ENCODE results near the gene EXOC2. TPM values are rescaled to one million over a fixed set of nuclear protein-coding genes. Genes with fewer than 3 reads are reported as not detected.

Gene EXOC2
- total and polyA plus RNA-seq, 10 of the 15 experiments (the other 5 are each of a cell fraction or from before 2014, with no cell fraction given): 8.7 to 32.8 (median 20.7) TPM

DNA sequence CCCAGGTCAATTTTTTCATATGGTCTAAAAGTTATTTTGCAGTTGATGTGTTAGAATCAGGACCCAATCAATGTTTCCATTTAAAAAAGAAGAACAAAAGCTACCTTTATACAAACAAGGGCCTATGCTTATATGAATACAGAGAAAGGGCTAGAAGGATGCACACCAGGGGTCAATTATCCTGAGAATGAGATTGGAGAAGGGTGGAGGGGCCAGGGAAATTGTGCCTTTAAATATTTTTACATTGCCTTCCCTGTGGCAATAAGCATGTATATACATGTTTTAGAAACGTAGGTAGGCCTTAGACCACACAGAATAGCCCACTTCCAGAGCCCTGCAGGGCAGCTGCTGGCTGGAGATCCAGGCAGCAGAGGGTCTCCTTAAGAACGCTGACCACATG, 12.7 kb downstream of the EXOC2 start:
- no peak overlapping the region for H3K4me3 ChIP-seq

More for the DNA sequence above, 12.7 kb downstream of the EXOC2 start:
- ChIA-PET POLR2A (interaction anchor here (1.0 kb wide), 1 partner anchor 9 kb away, joined by 3 read pairs; no protein-coding TSS in a partner anchor), CTCF (interaction anchor here (1.2 to 2.1 kb wide), 3 partner anchors 9 to 87 kb away, joined by 3 to 6 read pairs (median 3); no protein-coding TSS in a partner anchor), SMC1A (ENCODE audit: uncharacterized antibody, unreplicated experiment) (interaction anchor here (0.8 to 1.2 kb wide), 4 partner anchors 9 to 31 kb away, joined by 3 read pairs; no protein-coding TSS in a partner anchor), RAD21 (ENCODE audit: unreplicated experiment) (no interaction called here)
- Histone ChIP-seq H3K4me1 (ENCODE audit: control insufficient read depth, insufficient read depth, low read length) (peaks cover 8% of the 10 kb centered on the region), H3K27ac (ENCODE audit: control insufficient read depth, insufficient read depth) (no peak overlapping the region), H3K27me3 (replicated peaks in 1 of 2; ENCODE audit: control insufficient read depth in 2 of 2, insufficient read depth in 2 of 2, low read length in 1 of 2) (no peaks in the 10 kb centered on the region), H3K9me3 (replicated peaks; ENCODE audit: control insufficient read depth, insufficient read depth, low read length) (no peaks in the 10 kb centered on the region), H3K79me2 (ENCODE audit: control insufficient read depth, insufficient read depth, low read length) (peaks cover 15% of the 10 kb centered on the region), H3K9ac (ENCODE audit: control insufficient read depth, insufficient read depth, low read length) (no peak overlapping the region), H3K36me3 (ENCODE audit: control insufficient read depth in 2 of 2, insufficient read depth in 2 of 2, low read length in 1 of 2) (peaks cover 0 to 4% of the 10 kb centered on the region in 2 experiments; a peak in 1 of 4 replicates), H4K20me1 (ENCODE audit: control insufficient read depth, insufficient read depth) (no peaks in the 10 kb centered on the region), H3K4me2 (ENCODE audit: control insufficient read depth, insufficient read depth) (no peak overlapping the region), H2AFZ (ENCODE audit: control insufficient read depth, low read depth, low read length) (no peak overlapping the region)
- TF ChIP-seq TBL1XR1 (IDR thresholded peaks at IDR 0.05; ENCODE audit: low read depth, low read length) (no peak), ASH2L (IDR thresholded peaks at IDR 0.05; ENCODE audit: borderline replicate concordance, low read depth) (no peak), SMAD5 (IDR thresholded peaks at IDR 0.05; ENCODE audit: low read depth) (no peak), SMC3 (IDR thresholded peaks at IDR 0.05; ENCODE audit: borderline replicate concordance, low read length) (no peak), ZNF207 (IDR thresholded peaks at IDR 0.05; ENCODE audit: borderline replicate concordance) (no peak), EZH2 (IDR thresholded peaks at IDR 0.05; ENCODE audit: borderline replicate concordance, control insufficient read depth, low read depth, low read length) (no peak), SMAD1 (IDR thresholded peaks at IDR 0.05; ENCODE audit: low read depth, partially characterized antibody) (no peak)
- TF ChIP-seq, protein P1, sequence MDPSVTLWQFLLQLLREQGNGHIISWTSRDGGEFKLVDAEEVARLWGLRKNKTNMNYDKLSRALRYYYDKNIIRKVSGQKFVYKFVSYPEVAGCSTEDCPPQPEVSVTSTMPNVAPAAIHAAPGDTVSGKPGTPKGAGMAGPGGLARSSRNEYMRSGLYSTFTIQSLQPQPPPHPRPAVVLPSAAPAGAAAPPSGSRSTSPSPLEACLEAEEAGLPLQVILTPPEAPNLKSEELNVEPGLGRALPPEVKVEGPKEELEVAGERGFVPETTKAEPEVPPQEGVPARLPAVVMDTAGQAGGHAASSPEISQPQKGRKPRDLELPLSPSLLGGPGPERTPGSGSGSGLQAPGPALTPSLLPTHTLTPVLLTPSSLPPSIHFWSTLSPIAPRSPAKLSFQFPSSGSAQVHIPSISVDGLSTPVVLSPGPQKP (IDR thresholded peaks at IDR 0.05; ENCODE audit: low read depth, low read length): no peak
- TF ChIP-seq, protein P2, sequence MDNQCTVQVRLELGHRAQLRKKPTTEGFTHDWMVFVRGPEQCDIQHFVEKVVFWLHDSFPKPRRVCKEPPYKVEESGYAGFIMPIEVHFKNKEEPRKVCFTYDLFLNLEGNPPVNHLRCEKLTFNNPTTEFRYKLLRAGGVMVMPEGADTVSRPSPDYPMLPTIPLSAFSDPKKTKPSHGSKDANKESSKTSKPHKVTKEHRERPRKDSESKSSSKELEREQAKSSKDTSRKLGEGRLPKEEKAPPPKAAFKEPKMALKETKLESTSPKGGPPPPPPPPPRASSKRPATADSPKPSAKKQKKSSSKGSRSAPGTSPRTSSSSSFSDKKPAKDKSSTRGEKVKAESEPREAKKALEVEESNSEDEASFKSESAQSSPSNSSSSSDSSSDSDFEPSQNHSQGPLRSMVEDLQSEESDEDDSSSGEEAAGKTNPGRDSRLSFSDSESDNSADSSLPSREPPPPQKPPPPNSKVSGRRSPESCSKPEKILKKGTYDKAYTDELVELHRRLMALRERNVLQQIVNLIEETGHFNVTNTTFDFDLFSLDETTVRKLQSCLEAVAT (IDR thresholded peaks at IDR 0.05): no peak
- in situ Hi-C loops (cut with MboI): no loop called here
- FAIRE-seq: no peak
- BruUV-seq (replicated peaks): no TSS peak
- 100% methylated on average over 2 of the region's 2 CpGs for WGBS (ENCODE audit: insufficient coverage, insufficient replicate concordance, low lambda C conversion rate, missing lambda C conversion rate)
- intact Hi-C loops (cut with micrococcal nuclease; ENCODE audit: unreplicated experiment): no loop called here
- DNase-seq (ENCODE audit: low read depth, low spot score): no peak
- ATAC-seq: no peak
